Adrenal gland (tissue), 12 donors: ENCODE data around the gene TRMT1. TPM values are rescaled to one million over a fixed set of nuclear protein-coding genes. Genes with fewer than 3 reads are reported as not detected.

Experiments
- DNase-seq, 7 donors: peaks; one replicate each; pipeline ENCODE4 v3.0.0-alpha.2; 2019 to 2020
- H3K27ac ChIP-seq, 5 donors: fragments of 200-600 bp; sonication (generic) in 4 of 5; 1 replicate in 3 of 5; 2 replicates in 2 of 5; pipeline versions ENCODE4 v1.5.1 to v1.8.0; 2016 to 2020; ENCODE audit warnings: mild to moderate bottlenecking in 1 of 5
- H3K27me3 ChIP-seq: fragments of 200-600 bp; 2 replicates; pipeline ENCODE4 v1.8.0; 2021
- H3K36me3 ChIP-seq, 2 donors: fragments of 200-600 bp; replicated peaks in 1 of 2; 1 replicate in 1 of 2; 2 replicates in 1 of 2; pipeline versions ENCODE4 v1.5.1 to v1.8.0; 2018 to 2022
- H3K4me1 ChIP-seq, 2 donors: fragments of 200-600 bp; replicated peaks in 1 of 2; 1 replicate in 1 of 2; 2 replicates in 1 of 2; pipeline versions ENCODE4 v1.5.1 to v1.8.0; 2018 to 2021
- H3K4me3 ChIP-seq, 4 donors: fragments of 200-600 bp; sonication (generic) in 3 of 4; one replicate each; pipeline ENCODE4 v1.5.1; 2016 to 2018
- H3K9me3 ChIP-seq, 3 donors: fragments of 200-600 bp; sonication (generic) in 1 of 3; replicated peaks in 1 of 3; 1 replicate in 2 of 3; 2 replicates in 1 of 3; pipeline versions ENCODE4 v1.5.1 to v1.8.0; 2016 to 2021
- CTCF ChIP-seq, 6 experiments: fragments of 450-650 bp in 4 of 6; fragments of 200-600 bp in 2 of 6; sonication (generic) in 1 of 6; IDR thresholded peaks; 1 replicate in 5 of 6; 2 replicates in 1 of 6; pipeline versions ENCODE4 v1.5.1 to v1.8.0; 2016 to 2021; ENCODE audit warnings: antibody characterized with exemption in 6 of 6, mild to moderate bottlenecking in 2 of 6, moderate library complexity in 1 of 6
- POLR2A ChIP-seq, 2 donors: fragments of 450-650 bp; IDR thresholded peaks; one replicate each; pipeline ENCODE4 v1.6.1; 2017; ENCODE audit warnings: antibody characterized with exemption in 2 of 2, mild to moderate bottlenecking in 2 of 2, moderate library complexity in 1 of 2
- WGBS, 4 donors: extraction: QIAGEN DNeasy Blood & Tissue Kit in 2 of 4; methylation state at CpG; one replicate each; pipeline versions ENCODE4 v1.1.5 to v1.1.7; 2013 to 2017; 5-methylcytosine and 5-hydroxymethylcytosine counted together
- intact Hi-C, 2 donors: fragments of 100-400 bp; cut with DNase I; formaldehyde crosslinking; loops; one replicate each; pipeline versions ENCODE4 v1.14.1 to v1.15.0; 2022 to 2023
- polyA plus RNA-seq, 3 donors: library from polyadenylated mRNA; stranded (reverse); fragments of 200-250 nt in 2 of 3; fragments of 350-450 nt in 1 of 3; fragmentation: Illumina TruSeq in 1 of 3; extraction: RNeasy Lipid Tissue Mini Kit (QIAGEN cat#74804) in 1 of 3; gene quantifications; one replicate each; pipeline ENCODE4 v1.2.3, GENCODE V29; 2013 to 2014
- total RNA-seq, 9 donors: library from RNA; depleted of rRNA in 4 of 9; stranded (reverse); fragments of >200 nt in 4 of 9; fragments of 120-200 nt in 1 of 9; fragmentation: NEBNext Ultra II Directional in 1 of 9; extraction: Animal tissue kit (Norgen Biotek cat#: 25700) in 1 of 9; gene quantifications; one replicate each; pipeline versions ENCODE4 v1.1.0 to v1.2.4, GENCODE V29; 2013 to 2023
- donor health status: healthy with polysubstance abuse.
- donor health status: Bipolar disorder and iron deficiency.
- donor health status: DM: yes; HTN: yes; CAD: no.
- donor health status: DM: no; HTN: no; CAD: no.
- donor health status: DM: no; HTN: no; CAD: no.
- donor health status: DM: yes; HTN: yes; CAD: no.

TRMT1 gene
- total and polyA plus RNA-seq, 12 donors, result 13.4 to 229 (median 35.4) TPM

DNA sequence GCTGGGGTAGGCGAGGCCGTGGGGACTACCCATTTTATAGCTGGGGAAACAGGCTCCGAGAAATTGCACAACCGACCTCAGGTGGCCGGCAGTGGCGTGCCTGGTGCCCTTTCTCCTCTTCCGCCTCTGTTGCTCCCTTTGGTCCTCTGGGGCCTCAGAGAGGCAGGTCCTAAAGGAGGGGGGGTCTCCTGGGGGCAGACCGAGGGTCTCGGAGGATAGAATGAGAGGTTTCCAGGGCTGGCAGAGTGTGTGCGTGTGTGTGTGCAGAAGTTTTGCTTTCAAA, 22.3 kb upstream of the TRMT1 start:
- no peak for DNase-seq
- intact Hi-C loops, result no loop called here
- Histone ChIP-seq H3K36me3 (peaks cover 0 to 40% of the 10 kb centered on the region in 2 donors), H3K9me3 (no peaks in the 10 kb centered on the region), H3K4me1 (no peaks in the 10 kb centered on the region), H3K4me3 (no peak overlapping the region), H3K27me3 (no peaks in the 10 kb centered on the region), H3K27ac (no peak overlapping the region)
- no peak for TF ChIP-seq POLR2A (IDR thresholded peaks at IDR 0.05)
- TF ChIP-seq CTCF (IDR thresholded peaks at IDR 0.05), result no peak
- 71 to 90% (median 86%) methylated on average over 6 to 10 of the region's 10 CpGs for WGBS, 4 donors

DNA sequence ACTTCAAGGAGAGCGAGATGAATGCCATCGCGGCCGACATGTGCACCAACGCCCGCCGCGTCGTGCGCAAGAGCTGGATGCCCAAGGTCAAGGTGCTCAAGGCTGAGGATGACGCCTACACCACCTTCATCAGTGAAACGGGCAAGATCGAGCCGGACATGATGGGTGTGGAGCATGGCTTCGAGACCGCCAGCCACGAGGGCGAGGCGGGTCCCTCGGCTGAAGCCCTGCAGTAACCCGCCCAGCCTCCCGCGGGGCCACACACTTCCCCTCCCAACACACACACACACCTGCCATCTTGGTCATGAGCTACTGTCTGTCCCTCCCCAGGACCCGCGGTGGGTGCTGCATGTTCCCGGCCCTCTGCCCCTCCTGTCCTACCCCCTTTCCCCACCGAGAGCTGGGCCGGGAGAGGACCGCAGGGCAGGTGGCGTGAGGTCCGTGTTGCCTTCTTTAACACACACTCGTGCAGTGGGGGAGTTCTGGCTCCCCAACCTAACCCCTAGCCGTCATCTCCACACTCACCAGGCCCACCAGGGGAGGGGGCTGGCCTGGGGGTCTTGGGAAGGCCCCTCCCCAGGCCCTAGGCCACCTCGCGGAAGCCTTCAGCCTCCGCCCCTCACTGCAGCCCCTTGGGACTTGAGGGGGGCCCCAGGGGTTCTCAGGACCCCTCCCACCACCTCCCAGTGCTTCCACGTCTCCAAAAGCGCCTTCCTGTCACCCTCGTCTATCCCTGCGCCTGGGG, 21.8 kb upstream of the TRMT1 start:
- intact Hi-C loops, result no loop called here
- H3K27me3 ChIP-seq, result no peaks in the 10 kb centered on the region
- no peak overlapping the region for H3K27ac ChIP-seq
- no peaks in the 10 kb centered on the region for H3K9me3 ChIP-seq
- H3K4me1 ChIP-seq, result no peaks in the 10 kb centered on the region
- TF ChIP-seq CTCF (IDR thresholded peaks at IDR 0.05) (no peak), POLR2A (IDR thresholded peaks at IDR 0.05) (no peak)
- no peak for DNase-seq
- no peak overlapping the region for H3K4me3 ChIP-seq
- 82 to 86% (median 85%) methylated on average over 19 to 40 of the region's 40 CpGs for WGBS, 4 donors
- H3K36me3 ChIP-seq, result peaks cover 0 to 37% of the 10 kb centered on the region in 2 donors

DNA sequence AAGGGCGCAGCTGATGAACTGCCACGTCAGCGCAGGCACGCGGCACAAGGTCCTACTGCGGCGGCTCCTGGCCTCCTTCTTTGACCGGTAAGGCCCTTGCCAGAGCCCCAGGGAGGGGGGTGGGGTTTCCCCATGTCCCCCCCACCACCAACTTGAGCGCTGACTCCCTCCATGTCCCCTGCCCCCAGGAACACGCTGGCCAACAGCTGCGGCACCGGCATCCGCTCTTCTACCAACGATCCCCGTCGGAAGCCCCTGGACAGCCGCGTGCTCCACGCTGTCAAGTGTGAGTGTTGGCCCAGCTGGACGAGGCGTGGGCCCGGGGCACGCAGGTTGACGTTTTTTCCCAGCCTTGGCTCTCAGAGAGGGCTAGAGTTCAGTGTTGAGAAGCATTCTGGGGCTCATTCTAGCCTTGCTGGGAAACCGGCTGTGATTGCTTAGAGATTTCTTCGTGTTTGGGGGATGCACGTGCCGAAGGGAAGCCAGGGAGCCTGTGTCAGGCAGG, 20.8 kb upstream of the TRMT1 start:
- no peak for DNase-seq
- intact Hi-C loops, result no loop called here
- no peak overlapping the region for H3K4me3 ChIP-seq
- WGBS, 4 donors, result 92 to 95% (median 94%) methylated on average over 24 to 28 of the region's 28 CpGs
- no peaks in the 10 kb centered on the region for H3K4me1 ChIP-seq
- no peaks in the 10 kb centered on the region for H3K9me3 ChIP-seq
- H3K27me3 ChIP-seq, result no peaks in the 10 kb centered on the region
- no peak overlapping the region for H3K27ac ChIP-seq
- TF ChIP-seq POLR2A (IDR thresholded peaks at IDR 0.05) (no peak), CTCF (IDR thresholded peaks at IDR 0.05) (no peak)
- peaks cover 0 to 37% of the 10 kb centered on the region in 2 donors for H3K36me3 ChIP-seq

DNA sequence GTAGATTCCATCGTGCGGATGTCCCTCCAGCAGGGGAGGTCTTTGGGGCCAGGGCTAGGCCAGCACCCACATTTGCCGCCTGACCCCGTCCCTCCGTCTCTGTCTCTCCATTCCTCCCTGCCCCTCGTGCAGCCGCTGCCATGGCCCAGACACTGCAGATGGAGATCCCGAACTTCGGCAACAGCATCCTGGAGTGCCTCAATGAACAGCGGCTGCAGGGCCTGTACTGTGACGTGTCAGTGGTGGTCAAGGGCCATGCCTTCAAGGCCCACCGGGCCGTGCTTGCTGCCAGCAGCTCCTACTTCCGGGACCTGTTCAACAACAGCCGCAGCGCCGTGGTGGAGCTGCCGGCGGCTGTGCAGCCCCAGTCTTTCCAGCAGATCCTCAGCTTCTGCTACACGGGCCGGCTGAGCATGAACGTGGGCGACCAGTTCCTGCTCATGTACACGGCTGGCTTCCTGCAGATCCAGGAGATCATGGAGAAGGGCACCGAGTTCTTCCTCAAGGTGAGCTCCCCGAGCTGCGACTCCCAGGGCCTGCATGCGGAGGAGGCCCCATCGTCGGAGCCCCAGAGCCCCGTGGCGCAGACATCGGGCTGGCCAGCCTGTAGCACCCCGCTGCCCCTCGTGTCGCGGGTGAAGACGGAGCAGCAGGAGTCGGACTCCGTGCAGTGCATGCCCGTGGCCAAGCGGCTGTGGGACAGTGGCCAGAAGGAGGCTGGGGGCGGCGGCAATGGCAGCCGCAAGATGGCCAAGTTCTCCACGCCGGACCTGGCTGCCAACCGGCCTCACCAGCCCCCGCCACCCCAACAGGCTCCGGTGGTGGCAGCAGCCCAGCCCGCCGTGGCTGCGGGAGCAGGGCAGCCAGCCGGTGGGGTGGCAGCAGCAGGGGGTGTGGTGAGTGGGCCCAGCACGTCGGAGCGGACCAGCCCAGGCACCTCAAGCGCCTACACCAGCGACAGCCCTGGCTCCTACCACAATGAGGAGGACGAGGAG, 18.8 kb upstream of the TRMT1 start:
- intact Hi-C loops, result no loop called here
- 92 to 94% (median 94%) methylated on average over 34 to 60 of the region's 60 CpGs for WGBS, 4 donors
- no peak for DNase-seq
- TF ChIP-seq CTCF (IDR thresholded peaks at IDR 0.05) (no peak), POLR2A (IDR thresholded peaks at IDR 0.05) (no peak)
- Histone ChIP-seq H3K27ac (no peak overlapping the region), H3K36me3 (peaks cover 0 to 37% of the 10 kb centered on the region in 2 donors), H3K4me1 (no peaks in the 10 kb centered on the region), H3K9me3 (no peaks in the 10 kb centered on the region), H3K27me3 (no peaks in the 10 kb centered on the region), H3K4me3 (no peak overlapping the region)
